IPS DF 4.7 (cell line): ENCODE results near the gene NOX3.
"Not testable (repeated sequence)": the region's sequence is repeated elsewhere in the genome, so short reads cannot be mapped to it uniquely, and the experiment has no call there.

Source experiments
- DNase-seq: peaks from one replicate; pipeline ENCODE4 v3.0.0-alpha.2; 2013; ENCODE audit warnings: low spot score; ENCODE audit errors: extremely low read depth

Gene NOX3

DNA sequence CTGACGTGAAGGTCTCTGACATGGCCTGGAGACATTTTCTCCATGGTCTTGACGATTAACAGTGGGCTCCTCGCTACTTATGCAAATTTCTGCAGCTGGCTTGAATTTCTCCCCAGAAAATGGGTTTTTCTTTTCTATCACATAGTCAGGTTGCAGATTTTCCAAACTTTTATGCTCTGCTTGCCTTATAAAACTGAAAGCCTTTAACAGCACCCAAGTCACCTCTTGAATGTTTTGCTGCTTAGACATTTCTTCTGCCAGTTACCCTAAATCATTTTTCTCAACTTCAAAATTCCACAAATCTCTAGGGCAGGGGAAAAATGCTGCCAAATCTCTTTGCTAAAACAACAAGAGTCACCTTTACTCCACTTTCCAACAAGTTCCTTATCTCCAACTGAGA, 12.9 kb upstream of the NOX3 start:
- not testable (repeated sequence) for DNase-seq

- no peak for DNase-seq
Measured at GRCh38 chr6:155466539-155466938, 10.9 kb upstream of the NOX3 start.

DNA sequence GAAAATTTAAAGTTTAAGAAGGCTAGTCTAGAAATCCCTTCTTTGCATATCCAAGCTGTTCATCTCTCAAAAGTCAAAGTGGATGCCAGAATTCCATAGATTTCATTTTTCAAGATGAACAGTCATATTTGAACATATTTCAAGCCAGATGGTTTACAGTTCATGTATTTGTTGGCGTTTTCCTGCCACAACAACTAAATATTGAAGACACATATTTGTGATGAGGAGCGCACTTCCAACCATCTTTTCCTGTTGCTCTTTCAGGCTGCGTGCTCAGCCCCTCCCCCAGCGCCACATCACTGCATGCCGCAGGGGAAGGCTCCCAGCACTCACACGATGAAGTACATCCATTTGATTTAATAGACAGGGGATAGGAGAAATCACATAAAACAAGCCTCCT, 5.9 kb upstream of the NOX3 start:
- no peak for DNase-seq

DNA sequence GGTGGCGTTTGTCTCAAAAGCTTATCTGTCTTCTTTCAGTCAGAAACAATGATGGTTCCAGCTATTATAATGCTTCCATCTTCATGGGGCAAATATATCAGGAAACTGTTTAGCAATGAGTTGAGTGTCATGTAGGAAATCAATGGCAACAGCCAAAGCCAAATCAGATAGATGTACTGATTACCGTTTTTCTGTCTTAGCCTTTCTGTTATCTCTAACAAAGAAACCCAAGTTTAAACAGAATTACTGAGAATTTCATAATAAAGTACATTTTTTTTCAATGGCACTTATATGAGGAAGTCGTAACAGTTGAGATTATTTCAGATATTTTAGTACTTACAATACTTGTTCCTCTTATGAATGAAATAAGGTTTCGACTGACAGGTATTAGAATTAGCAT, 1.2 kb downstream of the NOX3 start:
- no peak for DNase-seq

GRCh38 chr6:155454008-155454407, 1.6 kb downstream of the NOX3 start:
- DNase-seq, result no peak

GRCh38 chr6:155452576-155452975, 3.1 kb downstream of the NOX3 start:
- no peak for DNase-seq

GRCh38 chr6:155451530-155451929, 4.1 kb downstream of the NOX3 start:
- not testable (repeated sequence) for DNase-seq

- no peak for DNase-seq
Measured at GRCh38 chr6:155450240-155450581, 5.4 kb downstream of the NOX3 start.

DNA sequence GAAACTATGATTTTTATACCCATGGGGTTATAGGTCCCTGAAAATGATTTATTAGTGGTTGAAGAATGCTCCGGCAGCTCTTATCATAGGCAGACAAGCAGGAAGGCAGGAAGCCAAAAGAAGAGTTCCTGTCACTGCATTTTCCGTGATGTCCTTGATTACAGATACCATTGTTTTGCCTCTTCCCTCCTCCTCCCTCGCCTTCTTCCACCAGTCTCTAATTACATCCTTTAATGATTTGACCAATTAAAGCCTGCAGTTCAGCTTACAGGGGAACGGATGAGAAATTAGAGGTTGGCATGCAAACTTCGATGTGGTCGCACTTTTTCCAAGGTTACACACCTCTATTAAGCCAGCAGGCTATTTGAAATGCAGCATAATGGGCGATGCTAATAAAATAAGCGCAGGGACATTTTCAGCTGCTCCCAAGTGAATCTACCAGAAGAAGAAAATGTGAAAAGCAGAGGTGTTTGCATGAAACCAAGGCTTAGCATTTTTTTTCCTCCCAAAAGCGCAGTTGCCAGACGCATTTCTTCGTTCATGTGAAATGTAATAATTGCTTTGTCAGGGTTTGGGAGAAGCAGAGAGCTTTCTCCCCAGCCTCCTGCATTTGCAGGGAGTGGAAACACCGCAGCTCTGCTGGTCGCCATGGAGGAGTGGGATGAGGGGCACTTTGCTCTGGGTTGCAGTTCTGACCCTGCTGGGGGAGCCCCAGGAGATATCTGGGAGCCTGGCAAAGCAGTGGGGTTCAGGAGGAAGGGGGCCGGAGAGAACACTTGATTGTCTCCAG, 6.0 kb downstream of the NOX3 start:
- DNase-seq, result no peak

- DNase-seq, result no peak
Measured at GRCh38 chr6:155448668-155449449, 6.8 kb downstream of the NOX3 start.

- no peak for DNase-seq
Measured at GRCh38 chr6:155447949-155448348, 7.7 kb downstream of the NOX3 start.

GRCh38 chr6:155444952-155445903, 10.4 kb downstream of the NOX3 start:
- DNase-seq, result no peak

- no peak for DNase-seq
Measured at GRCh38 chr6:155444120-155444917, 11.3 kb downstream of the NOX3 start.

GRCh38 chr6:155443168-155443567, 12.5 kb downstream of the NOX3 start:
- no peak for DNase-seq

DNA sequence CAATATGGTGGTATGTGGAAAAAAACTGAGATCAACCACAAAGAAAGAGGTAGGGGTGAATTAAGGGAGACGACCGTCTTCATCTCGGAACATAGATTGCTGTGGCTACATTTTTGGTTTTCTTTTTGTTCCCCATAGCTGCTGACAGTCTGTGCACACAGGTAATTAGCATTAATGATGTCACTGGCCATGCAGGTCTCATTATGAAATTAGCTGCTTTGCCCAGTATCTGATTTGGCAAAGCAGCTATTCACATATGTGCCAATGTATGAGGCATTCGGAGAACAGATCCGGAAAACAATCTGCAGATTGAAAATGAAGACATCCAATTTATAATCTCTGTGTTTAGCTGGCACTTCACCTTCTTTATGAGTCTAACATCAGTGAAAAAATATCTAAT, 13.1 kb downstream of the NOX3 start:
- no peak for DNase-seq

DNA sequence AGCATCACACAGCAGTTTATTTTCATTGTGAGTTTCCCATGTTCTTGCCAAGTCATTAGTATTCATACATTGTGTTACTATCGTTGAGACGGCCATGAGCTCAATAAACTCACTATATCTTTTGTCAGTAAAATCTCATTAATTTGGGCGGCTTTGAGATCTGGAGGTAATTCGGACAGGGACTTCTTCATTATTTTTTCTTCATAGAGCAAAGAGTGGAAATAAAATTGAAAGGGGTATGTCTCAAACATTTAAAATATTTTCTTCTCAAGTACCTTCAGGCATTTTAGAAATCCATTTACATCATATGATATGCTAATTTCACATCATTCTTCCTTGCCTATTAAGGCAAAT, 14.6 kb downstream of the NOX3 start:
- no peak for DNase-seq

GRCh38 chr6:155440398-155441111, 15.1 kb downstream of the NOX3 start:
- no peak for DNase-seq

DNA sequence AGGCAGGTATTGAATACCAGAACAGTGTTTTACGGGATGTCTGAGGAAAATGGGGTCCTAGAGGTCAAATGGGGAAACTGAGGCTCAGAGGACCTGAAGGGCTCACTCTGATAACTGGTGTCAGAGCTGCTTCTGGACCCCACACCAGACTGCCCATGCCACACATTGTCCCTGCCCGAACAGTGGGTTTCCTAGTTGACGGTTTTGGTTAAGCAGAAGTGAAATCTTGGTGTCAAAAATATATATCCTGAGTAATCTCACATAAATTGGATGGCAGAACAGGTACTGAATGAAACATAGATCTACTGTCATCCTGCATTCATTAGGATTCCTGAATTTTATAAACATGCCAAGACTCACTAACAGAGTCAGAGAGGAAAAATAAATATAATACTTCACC, 16.3 kb downstream of the NOX3 start:
- DNase-seq, result no peak

DNA sequence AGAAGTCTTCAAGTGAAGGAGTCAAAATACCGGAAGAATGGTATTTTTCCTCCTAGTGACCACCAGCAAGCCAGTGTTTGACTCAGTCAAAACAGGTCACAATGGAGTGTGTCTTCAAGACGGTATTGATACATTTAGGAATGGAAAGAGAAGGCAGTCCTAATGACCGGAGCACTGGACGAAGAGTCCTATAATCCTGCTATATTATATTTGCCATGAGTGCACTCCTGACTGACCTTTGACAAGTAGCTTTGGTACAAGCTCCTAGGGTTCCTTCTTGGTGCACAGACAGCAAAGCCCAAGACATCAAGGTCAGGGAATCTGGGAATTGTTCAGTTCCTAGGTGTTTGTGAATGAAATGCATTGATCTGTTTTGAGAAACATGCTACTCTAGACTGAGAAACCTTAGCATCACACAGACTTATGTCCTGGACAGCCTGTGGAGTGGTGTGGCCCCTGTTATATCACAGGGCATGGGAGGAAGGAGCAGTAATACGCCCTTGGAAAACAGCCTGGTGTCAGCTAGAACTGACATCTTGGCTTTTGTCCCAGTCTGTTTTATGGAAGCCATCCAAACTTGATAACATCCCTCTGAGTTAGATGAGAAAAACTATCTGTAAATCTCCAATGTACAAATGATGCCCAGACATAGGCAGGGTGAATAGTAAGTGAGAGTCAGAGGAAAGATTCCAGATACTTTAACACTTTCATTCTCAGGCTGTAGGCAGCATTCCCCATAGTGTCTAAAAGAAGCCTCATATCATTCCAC, 18.5 kb downstream of the NOX3 start:
- DNase-seq, result no peak
